Lower leg skin (tissue), 3 donors: Measurements from ENCODE around the gene COX10.

ENCODE experiments used
- POLR2A ChIP-seq, 2 donors: fragments of 450-650 bp; IDR thresholded peaks; one replicate each; pipeline ENCODE4 v1.6.1; 2016 to 2017; ENCODE audit warnings: antibody characterized with exemption in 2 of 2, mild to moderate bottlenecking in 1 of 2, moderate library complexity in 1 of 2
- TF ChIP-seq, protein P1 (sequence below), 3 donors: fragments of 450-650 bp; IDR thresholded peaks; one replicate each; pipeline ENCODE4 v1.5.1; 2016; ENCODE audit warnings: antibody characterized with exemption in 3 of 3, mild to moderate bottlenecking in 3 of 3, moderate library complexity in 2 of 3

DNA sequence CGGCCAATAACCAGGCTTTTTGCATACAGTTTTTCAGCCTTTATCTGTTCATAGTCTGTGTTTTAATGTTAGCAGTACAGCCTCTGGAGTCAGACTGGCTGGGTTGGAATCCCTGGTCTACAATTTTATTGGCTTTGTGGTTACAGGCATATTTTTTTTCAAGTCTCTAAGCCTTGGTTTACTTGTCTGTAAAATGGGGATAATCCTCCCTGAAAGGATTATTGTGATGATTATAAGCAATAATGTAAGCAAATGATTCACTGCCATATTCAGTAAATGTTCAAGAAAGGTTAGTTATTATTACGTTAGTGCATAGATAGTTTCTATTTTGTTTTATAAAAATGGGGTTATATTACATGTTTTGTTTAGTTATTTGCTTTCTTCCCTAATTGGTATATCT is 15.7 kb downstream of the COX10 start:
- TF ChIP-seq POLR2A (IDR thresholded peaks at IDR 0.05), result no peak
- TF ChIP-seq, protein P1, sequence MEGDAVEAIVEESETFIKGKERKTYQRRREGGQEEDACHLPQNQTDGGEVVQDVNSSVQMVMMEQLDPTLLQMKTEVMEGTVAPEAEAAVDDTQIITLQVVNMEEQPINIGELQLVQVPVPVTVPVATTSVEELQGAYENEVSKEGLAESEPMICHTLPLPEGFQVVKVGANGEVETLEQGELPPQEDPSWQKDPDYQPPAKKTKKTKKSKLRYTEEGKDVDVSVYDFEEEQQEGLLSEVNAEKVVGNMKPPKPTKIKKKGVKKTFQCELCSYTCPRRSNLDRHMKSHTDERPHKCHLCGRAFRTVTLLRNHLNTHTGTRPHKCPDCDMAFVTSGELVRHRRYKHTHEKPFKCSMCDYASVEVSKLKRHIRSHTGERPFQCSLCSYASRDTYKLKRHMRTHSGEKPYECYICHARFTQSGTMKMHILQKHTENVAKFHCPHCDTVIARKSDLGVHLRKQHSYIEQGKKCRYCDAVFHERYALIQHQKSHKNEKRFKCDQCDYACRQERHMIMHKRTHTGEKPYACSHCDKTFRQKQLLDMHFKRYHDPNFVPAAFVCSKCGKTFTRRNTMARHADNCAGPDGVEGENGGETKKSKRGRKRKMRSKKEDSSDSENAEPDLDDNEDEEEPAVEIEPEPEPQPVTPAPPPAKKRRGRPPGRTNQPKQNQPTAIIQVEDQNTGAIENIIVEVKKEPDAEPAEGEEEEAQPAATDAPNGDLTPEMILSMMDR (IDR thresholded peaks at IDR 0.05), result no peak
